Liver (tissue), 9 donors: ENCODE measurements around the gene CYBA. TPM values are rescaled to one million over a fixed set of nuclear protein-coding genes. Genes with fewer than 3 reads are reported as not detected.

ENCODE experiments used
- DNase-seq: peaks from one replicate; pipeline ENCODE4 v3.0.0-alpha.2; 2017; ENCODE audit warnings: low spot score
- H3K27ac ChIP-seq, 2 donors: one replicate each; pipeline ENCODE4 v1.7.0; 2013; ENCODE audit warnings: inconsistent platforms in 2 of 2, low read length in 2 of 2, control low read depth in 1 of 2, low read depth in 1 of 2, mild to moderate bottlenecking in 1 of 2
- H3K27me3 ChIP-seq, 4 donors: one replicate each; pipeline versions ENCODE4 v1.6.1 to v1.7.0; 2013; ENCODE audit warnings: low read length in 3 of 4, inconsistent platforms in 1 of 4, mild to moderate bottlenecking in 1 of 4, moderate library complexity in 1 of 4; ENCODE audit not compliant: control insufficient read depth in 4 of 4, insufficient read depth in 4 of 4
- H3K36me3 ChIP-seq, 4 donors: one replicate each; pipeline versions ENCODE4 v1.6.1 to v1.7.0; 2013; ENCODE audit warnings: low read length in 3 of 4, mild to moderate bottlenecking in 3 of 4, low read depth in 1 of 4, moderate library complexity in 1 of 4; ENCODE audit not compliant: control insufficient read depth in 4 of 4, insufficient read depth in 3 of 4
- H3K4me1 ChIP-seq, 4 donors: one replicate each; pipeline versions ENCODE4 v1.6.1 to v1.7.0; 2013; ENCODE audit warnings: low read length in 3 of 4, mild to moderate bottlenecking in 3 of 4, moderate library complexity in 1 of 4; ENCODE audit not compliant: control insufficient read depth in 4 of 4, insufficient read depth in 4 of 4
- H3K4me3 ChIP-seq, 3 donors: one replicate each; pipeline versions ENCODE4 v1.6.1 to v1.7.0; 2013; ENCODE audit warnings: low read length in 3 of 3, control low read depth in 1 of 3, low read depth in 1 of 3, mild to moderate bottlenecking in 1 of 3
- H3K9ac ChIP-seq, 2 donors: one replicate each; pipeline ENCODE4 v1.7.0; 2013; ENCODE audit warnings: low read length in 2 of 2, mild to moderate bottlenecking in 2 of 2, moderate library complexity in 2 of 2, control low read depth in 1 of 2, low read depth in 1 of 2
- H3K9me3 ChIP-seq, 4 donors: one replicate each; pipeline versions ENCODE4 v1.6.1 to v1.7.0; 2013; ENCODE audit warnings: low read length in 3 of 4; ENCODE audit not compliant: control insufficient read depth in 4 of 4
- CTCF ChIP-seq: fragments of 150-350 bp; IDR thresholded peaks from 2 replicates; pipeline ENCODE4 v1.5.1; 2017; ENCODE audit warnings: improper control_type of control experiment, low read depth, low read length; ENCODE audit not compliant: missing input control
- EGR1 ChIP-seq, 2 donors: IDR thresholded peaks; 2 replicates each; pipeline ENCODE4 v1.6.1; 2016 to 2018; ENCODE audit warnings: antibody characterized with exemption in 2 of 2, low read depth in 2 of 2
- FOXA1 ChIP-seq: IDR thresholded peaks from 2 replicates; pipeline ENCODE4 v1.6.1; 2016; ENCODE audit warnings: antibody characterized with exemption
- FOXA2 ChIP-seq: IDR thresholded peaks from 2 replicates; pipeline ENCODE4 v1.6.1; 2016; ENCODE audit warnings: antibody characterized with exemption
- GABPA ChIP-seq, 2 donors: IDR thresholded peaks in 1 of 2; conservative IDR thresholded peaks in 1 of 2; 2 replicates each; pipeline ENCODE4 v1.6.1; 2016; ENCODE audit warnings: antibody characterized with exemption in 2 of 2, mild to moderate bottlenecking in 1 of 2, moderate library complexity in 1 of 2
- HNF4A ChIP-seq, 2 donors: conservative IDR thresholded peaks; 2 replicates each; pipeline ENCODE4 v1.6.1; 2016; ENCODE audit warnings: antibody characterized with exemption in 2 of 2, mild to moderate bottlenecking in 2 of 2
- HNF4G ChIP-seq: IDR thresholded peaks from 2 replicates; pipeline ENCODE4 v1.6.1; 2016; ENCODE audit warnings: antibody characterized with exemption
- JUND ChIP-seq, 2 donors: IDR thresholded peaks; 2 replicates each; pipeline ENCODE4 v1.6.1; 2016; ENCODE audit warnings: antibody characterized with exemption in 2 of 2
- MAX ChIP-seq: IDR thresholded peaks from 2 replicates; pipeline ENCODE4 v1.6.1; 2016; ENCODE audit warnings: antibody characterized with exemption
- NR2F2 ChIP-seq: IDR thresholded peaks from 2 replicates; pipeline ENCODE4 v1.6.1; 2016; ENCODE audit warnings: antibody characterized with exemption
- RAD21 ChIP-seq, 2 donors: IDR thresholded peaks; 2 replicates each; pipeline ENCODE4 v1.6.1; 2016; ENCODE audit warnings: antibody characterized with exemption in 2 of 2, mild to moderate bottlenecking in 2 of 2
- RXRA ChIP-seq, 2 donors: IDR thresholded peaks; 2 replicates each; pipeline ENCODE4 v1.6.1; 2017 to 2018; ENCODE audit warnings: antibody characterized with exemption in 2 of 2, mild to moderate bottlenecking in 1 of 2
- SP1 ChIP-seq: IDR thresholded peaks from 2 replicates; pipeline ENCODE4 v1.6.1; 2018; ENCODE audit warnings: antibody characterized with exemption, mild to moderate bottlenecking
- TAF1 ChIP-seq: conservative IDR thresholded peaks from 2 replicates; pipeline ENCODE4 v1.6.1; 2016; ENCODE audit warnings: antibody characterized with exemption, mild to moderate bottlenecking
- WGBS: extraction: QIAGEN DNeasy Blood & Tissue Kit; methylation state at CpG from one replicate; pipeline ENCODE4 v1.1.7; 2013; 5-methylcytosine and 5-hydroxymethylcytosine counted together
- polyA plus RNA-seq, 2 donors: library from polyadenylated mRNA; stranded (reverse) in 1 of 2; unstranded in 1 of 2; fragments of 200-250 nt in 1 of 2; fragments of >200 nt in 1 of 2; fragmentation: Nextera tagmentation in 1 of 2; extraction: Ambion mirVana in 1 of 2; gene quantifications; one replicate each; pipeline versions ENCODE4 v1.2.1 to v1.2.3, GENCODE V29; 2013 to 2015
- total RNA-seq, 2 donors: library from RNA; depleted of rRNA; stranded (reverse); fragments of >200 nt; gene quantifications; one replicate each; pipeline ENCODE4 v1.2.3, GENCODE V29; 2014
- TF ChIP-seq, protein P1 (sequence below): IDR thresholded peaks from 2 replicates; pipeline ENCODE4 v1.6.1; 2016; ENCODE audit warnings: antibody characterized with exemption
- TF ChIP-seq, protein P2 (sequence below): IDR thresholded peaks from 2 replicates; pipeline ENCODE4 v1.6.1; 2016; ENCODE audit warnings: antibody characterized with exemption, mild to moderate bottlenecking
- TF ChIP-seq, protein P3 (sequence below): IDR thresholded peaks from 2 replicates; pipeline ENCODE4 v1.6.1; 2016; ENCODE audit warnings: antibody characterized with exemption
- donor health status: healthy.
- donor health status: healthy.
- donor health status: healthy.
- donor health status: healthy.
- donor health status: healthy.

The CYBA gene
- total and polyA plus RNA-seq, 4 donors, result 39.0 to 217 (median 52.6) TPM

- 48% methylated on average over 12 of the region's 12 CpGs for WGBS
- Histone ChIP-seq H3K27me3 (no peaks in the 10 kb centered on the region), H3K9ac (no peak overlapping the region), H3K36me3 (peaks cover 11 to 69% (median 20%) of the 10 kb centered on the region in 4 donors), H3K9me3 (no peaks in the 10 kb centered on the region), H3K4me1 (peaks cover 0 to 10% (median 4%) of the 10 kb centered on the region in 4 donors), H3K4me3 (no peak overlapping the region), H3K27ac (no peak overlapping the region)
- no peak for DNase-seq
- TF ChIP-seq SP1 (no peak), HNF4G (no peak), JUND (IDR thresholded peaks at IDR 0.05) (no peak), TAF1 (no peak), RXRA (IDR thresholded peaks at IDR 0.05) (peak; percentile 27 to 45), RAD21 (IDR thresholded peaks at IDR 0.05) (peak in 1 of 2 donors; percentile 65), FOXA1 (no peak), MAX (no peak), FOXA2 (no peak), HNF4A (conservative IDR thresholded peaks at IDR 0.05) (no peak), NR2F2 (no peak), GABPA (IDR thresholded peaks at IDR 0.05 in 1 of 2, conservative IDR thresholded peaks at IDR 0.05 in 1 of 2) (no peak), EGR1 (IDR thresholded peaks at IDR 0.05; ENCODE audit: low read depth in 2 of 2) (no peak), CTCF (peak; percentile 28)
- TF ChIP-seq, protein P1, sequence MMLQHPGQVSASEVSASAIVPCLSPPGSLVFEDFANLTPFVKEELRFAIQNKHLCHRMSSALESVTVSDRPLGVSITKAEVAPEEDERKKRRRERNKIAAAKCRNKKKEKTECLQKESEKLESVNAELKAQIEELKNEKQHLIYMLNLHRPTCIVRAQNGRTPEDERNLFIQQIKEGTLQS, result no peak
- TF ChIP-seq, protein P2, sequence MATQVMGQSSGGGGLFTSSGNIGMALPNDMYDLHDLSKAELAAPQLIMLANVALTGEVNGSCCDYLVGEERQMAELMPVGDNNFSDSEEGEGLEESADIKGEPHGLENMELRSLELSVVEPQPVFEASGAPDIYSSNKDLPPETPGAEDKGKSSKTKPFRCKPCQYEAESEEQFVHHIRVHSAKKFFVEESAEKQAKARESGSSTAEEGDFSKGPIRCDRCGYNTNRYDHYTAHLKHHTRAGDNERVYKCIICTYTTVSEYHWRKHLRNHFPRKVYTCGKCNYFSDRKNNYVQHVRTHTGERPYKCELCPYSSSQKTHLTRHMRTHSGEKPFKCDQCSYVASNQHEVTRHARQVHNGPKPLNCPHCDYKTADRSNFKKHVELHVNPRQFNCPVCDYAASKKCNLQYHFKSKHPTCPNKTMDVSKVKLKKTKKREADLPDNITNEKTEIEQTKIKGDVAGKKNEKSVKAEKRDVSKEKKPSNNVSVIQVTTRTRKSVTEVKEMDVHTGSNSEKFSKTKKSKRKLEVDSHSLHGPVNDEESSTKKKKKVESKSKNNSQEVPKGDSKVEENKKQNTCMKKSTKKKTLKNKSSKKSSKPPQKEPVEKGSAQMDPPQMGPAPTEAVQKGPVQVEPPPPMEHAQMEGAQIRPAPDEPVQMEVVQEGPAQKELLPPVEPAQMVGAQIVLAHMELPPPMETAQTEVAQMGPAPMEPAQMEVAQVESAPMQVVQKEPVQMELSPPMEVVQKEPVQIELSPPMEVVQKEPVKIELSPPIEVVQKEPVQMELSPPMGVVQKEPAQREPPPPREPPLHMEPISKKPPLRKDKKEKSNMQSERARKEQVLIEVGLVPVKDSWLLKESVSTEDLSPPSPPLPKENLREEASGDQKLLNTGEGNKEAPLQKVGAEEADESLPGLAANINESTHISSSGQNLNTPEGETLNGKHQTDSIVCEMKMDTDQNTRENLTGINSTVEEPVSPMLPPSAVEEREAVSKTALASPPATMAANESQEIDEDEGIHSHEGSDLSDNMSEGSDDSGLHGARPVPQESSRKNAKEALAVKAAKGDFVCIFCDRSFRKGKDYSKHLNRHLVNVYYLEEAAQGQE, result no peak
- TF ChIP-seq, protein P3, sequence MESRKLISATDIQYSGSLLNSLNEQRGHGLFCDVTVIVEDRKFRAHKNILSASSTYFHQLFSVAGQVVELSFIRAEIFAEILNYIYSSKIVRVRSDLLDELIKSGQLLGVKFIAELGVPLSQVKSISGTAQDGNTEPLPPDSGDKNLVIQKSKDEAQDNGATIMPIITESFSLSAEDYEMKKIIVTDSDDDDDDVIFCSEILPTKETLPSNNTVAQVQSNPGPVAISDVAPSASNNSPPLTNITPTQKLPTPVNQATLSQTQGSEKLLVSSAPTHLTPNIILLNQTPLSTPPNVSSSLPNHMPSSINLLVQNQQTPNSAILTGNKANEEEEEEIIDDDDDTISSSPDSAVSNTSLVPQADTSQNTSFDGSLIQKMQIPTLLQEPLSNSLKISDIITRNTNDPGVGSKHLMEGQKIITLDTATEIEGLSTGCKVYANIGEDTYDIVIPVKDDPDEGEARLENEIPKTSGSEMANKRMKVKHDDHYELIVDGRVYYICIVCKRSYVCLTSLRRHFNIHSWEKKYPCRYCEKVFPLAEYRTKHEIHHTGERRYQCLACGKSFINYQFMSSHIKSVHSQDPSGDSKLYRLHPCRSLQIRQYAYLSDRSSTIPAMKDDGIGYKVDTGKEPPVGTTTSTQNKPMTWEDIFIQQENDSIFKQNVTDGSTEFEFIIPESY, result no peak
Measured at GRCh38 chr16:88628512-88628974, 22.3 kb downstream of the CYBA start.
